GM21367 (cell line): Measurements from ENCODE around the gene RPTN.

Experiments
- ATAC-seq: cut with Tn5 transposase; IDR thresholded peaks from one replicate; pipeline ENCODE4 v1.9.1; 2021; ENCODE audit not compliant: unreplicated experiment

The RPTN gene

DNA sequence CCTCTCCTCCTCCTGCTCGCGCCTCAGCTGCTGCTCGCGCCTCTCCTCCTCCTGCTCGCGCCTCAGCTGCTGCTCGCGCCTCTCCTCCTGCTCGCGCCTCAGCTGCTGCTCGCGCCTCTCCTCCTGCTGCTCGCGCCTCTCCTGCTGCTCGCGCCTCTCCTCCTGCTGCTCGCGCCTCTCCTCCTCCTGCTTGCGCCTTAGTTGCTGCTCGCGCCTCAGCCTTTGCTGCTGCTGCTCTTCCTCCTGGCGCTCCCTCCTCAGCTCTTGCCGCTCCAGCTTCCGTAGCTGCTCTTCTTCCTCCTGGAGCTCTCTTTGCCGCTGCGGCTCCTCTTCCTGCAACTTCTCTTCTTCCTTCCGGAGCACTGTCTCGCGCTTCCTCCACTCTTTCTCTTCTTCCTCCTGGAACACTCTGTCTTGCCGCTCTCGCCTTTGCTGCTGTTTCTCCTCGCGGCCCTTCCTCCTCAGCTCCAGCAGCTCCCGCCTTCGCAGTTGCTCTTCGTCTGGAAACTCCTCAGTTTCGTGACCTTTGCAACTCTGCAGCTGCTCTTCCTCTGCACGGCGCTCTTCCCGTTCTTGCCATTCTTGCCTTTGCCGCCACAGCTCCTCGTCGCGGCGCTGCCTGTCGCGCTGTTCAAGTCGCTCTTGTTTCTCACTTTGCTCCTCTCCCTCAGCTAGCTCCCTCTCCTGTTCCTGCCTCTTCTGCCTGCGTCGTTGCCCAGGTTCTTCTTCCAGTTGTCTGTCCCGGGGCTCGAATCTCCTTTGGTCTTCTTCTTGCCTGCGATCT is 46.7 kb downstream of the RPTN start:
- no peak for ATAC-seq

DNA sequence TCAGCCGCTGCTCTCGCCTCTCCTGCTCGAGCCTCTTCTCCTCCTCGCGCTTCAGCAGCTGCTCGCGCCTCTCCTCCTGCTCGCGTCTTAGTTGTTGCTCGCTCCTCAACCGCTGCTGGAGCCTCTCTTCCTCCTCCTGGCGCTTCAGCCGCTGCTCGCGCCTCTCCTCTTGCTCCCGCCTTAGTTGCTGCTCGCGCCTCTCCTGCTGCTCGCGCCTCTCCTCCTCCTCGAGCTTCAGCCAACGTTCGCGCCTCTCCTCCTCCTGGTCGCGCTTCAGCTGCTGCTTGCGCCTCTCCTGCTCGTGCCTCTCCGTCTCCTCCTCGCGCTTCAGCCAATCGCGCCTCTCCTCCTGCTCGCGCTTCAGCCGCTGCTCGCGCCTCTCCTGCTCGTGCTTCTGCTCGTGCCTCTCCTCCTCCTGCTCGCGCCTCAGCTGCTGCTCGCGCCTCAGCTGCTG is 47.5 kb downstream of the RPTN start:
- ATAC-seq: no peak

DNA sequence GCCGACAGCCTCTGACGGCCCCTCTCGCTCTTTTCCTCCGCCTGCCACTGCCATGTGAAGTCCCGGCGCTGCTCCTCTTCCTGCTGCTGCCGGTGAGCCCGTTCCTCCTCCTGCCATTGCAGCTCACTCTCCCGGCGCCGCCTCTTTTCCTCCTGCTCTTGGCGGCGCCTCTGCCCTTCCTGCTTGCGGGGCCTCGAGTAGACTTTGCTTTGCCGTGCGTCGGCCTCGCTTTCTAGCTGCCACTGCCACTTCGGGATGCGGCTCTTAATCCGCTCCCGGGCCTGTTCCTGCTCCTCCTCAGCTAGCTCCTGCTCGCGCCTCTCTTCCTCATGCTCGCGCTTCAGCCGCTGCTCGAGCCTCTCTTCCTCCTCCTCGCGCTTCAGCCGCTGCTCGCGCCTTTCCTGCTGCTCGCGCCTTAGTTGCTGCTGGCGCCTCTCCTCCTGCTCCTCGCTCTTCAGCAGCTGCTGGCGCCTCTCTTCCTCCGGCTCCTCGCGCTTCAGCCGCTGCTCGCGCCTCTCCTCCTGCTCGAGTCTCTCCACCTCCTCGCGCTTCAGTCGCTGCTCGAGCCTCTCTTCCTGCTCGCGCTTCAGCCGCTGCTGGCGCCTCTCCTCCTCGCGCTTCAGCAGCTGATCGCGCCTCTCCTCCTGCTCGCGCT is 48.0 kb downstream of the RPTN start:
- ATAC-seq: no peak

DNA sequence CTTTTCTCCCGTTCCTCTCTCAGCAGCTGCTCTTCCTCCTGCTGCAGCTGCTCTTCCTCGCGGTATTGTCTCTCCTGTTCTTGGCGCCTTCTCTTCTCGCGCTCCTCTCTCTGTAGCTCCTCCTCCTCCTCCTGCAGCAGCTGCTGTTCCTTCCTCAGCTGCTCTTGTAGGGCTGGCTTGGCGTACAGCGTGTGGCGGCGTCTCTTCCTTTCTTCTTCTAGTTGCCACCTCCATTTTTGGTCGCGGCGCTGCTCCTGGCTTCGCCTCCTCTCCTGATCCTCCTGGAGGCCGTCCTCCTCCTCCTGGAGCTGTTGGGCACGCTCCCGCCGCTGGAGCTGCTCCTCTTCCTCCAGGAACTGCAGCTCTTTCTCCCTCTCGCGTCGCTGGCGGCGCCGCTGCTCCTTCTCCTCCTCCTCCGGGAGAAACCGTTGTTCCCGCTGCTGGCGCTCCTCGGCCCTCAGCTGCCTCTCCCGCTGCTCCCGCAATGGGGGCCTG is 48.6 kb downstream of the RPTN start:
- ATAC-seq: no peak

DNA sequence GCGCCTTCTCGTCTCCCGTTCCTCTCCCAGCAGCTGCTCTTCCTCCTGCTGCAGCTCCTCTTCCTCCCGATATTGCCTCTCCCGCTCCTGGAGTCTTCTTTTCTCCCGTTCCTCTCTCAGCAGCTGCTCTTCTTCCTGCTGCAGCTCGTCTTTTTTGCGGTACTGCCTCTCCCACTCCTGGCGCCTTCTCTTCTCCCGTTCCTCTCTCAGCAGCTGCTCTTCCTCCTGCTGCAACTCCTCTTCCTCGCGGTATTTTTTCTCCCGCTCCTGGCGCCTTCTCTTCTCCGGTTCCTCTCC is 49.1 kb downstream of the RPTN start:
- no peak for ATAC-seq

DNA sequence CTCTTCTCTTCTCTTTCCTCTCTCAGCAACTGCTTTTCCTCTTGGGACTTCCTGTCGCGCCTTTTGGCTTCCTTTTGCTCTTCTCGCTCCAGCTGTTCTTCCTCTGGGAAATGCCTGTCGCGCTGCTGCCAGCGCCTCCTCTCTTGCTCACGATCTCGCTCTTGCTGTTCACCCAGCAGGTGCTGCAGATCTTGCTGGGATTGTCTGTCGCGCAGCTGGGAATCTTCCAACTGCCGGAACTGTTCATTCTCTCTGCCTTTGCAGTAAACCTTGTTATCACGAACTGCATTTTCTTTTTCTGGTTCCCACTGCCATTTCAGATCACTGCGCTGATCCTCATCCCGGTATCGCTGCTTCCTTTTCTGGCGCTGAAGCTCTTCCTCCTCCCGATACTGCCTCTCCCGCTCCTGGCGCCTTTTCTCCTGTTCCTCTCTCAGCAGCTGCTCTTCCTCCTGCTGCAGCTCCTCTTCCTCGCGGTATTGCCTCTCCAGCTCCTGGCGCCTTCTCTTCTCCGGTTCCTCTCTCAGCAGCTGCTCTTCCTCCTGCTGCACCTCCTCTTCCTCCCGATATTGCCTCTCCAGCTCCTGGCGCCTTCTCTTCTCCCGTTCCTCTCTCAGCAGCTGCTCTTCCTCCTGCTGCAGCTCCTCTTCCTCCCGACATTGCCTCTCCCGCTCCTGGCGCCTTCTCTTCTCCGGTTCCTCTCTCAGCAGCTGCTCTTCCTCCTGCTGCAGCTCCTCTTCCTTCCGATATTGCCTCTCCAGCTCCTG is 49.6 kb downstream of the RPTN start:
- ATAC-seq: no peak

DNA sequence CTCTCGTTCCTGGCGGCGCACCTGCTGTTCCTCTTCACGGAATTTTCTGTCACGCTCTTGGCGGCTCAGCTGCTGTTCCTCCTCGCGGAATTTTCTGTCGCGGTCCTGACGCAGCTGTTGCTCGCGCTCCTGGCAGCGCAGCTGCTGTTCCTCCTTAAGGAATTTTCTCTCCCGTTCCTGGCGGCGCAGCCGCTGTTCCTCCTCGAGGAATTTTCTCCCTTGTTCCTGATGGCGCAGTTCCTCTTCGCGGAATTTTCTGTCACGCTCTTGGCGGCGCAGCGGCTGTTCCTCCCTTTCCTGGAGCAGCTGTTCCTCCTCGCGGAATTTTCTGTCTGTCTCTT is 50.2 kb downstream of the RPTN start:
- ATAC-seq: no peak

DNA sequence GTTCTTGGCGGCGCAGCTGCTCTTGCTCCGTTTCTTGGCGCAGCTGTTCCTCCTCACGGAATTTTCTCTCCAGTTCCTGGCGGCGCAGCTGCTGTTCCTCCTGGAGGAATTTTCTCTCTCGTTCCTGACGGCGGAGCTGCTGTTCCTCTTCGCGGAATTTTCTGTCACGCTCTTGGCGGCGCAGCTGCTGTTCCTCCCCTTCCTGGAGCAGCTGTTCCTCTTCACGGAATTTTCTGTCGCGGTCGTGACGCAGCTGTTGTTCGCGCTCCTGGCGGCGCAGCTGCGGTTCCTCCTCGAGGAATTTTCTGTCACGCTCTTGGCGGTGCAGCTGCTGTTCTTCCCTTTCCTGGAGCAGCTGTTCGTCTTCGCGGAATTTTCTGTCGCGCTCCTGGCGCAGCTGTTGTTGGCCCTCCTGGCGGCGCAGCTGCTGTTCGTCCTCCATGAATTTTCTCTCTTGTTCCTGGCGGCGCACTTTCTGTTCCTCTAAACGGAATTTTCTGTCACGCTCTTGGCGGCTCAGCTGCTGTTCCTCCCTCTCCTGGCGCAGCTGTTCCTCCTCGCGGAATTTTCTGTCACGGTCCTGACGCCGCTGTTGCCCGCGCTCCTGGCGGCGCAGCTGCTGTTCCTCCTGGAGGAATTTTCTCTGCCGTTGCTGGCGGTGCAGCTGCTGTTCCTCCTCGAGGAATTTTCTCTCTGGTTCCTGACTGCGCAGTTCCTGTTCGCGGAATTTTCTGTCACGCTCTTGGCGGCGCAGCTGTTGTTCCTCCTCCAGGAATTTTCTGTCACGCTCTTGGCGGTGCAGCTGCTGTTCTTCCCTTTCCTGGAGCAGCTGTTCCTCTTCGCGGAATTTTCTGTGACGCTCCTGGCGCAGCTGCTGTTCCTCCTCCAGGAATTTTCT is 50.8 kb downstream of the RPTN start:
- no peak for ATAC-seq

DNA sequence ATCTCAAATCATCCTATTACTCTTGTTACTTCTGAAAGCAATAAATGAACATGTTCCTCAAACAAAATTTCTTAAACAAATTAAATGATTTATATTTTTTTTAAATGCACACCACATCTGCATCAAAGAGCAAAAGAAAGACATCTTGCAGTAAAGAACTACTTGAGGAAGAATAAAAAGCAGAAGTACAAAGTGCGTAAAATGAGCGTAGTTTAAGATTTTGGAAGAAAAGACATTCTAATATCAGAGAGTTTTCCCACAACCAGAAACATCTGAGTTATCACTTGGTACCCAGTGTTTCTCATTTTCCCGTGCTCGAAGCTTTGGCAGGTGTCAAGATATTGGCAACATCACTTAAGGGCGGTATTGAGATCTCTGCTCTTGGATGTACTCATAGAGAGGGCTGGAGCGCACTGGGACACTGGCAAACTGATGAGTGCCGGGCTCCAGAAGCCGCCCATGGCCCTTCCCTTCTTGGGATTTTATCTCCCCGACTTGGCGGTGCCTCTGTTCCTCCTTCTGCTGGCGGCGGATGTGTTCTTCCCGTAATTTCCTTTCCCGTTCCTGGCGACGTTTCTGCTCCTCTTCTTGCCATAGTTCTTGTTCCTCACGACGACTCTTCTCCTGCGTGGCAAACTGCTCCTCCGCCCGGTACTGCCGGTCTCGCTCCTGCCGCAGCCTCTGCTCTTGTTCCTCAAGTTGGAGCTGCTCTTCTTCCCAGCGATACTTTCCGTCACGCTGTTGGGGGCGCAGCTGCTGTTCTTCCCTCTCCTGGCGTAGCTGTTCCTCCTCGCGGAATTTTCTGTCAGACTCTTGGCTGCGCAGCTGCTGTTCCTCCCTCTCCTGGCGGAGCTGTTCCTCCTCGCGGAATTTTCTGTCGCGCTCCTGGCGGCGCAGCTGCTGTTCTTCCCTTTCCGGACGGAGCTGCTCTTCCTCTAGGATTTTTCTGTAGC is 51.7 kb downstream of the RPTN start:
- no peak for ATAC-seq

DNA sequence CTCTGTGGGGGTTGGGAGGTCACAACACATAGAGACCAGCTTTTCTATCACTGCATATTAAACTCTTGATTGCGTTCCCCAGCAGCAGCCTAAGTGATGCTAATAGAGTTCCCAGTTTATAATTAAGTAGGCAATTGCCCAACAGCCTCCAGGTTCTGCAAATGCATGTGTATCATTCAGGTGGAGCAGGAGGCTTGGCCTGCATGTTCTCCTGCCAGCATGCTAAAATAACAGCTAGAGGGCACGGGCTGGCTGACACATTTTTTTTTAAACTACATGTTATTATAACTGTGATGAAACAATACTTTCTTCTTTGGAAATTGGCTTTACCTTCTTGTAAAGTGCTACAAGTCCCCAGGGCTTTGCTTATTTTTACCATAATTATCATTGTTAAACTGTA is 54.2 kb downstream of the RPTN start:
- ATAC-seq: no peak
